HAP-1 (cell line): ENCODE results near the gene GRK3.
"Not testable (repeated sequence)": the region's sequence is repeated elsewhere in the genome, so short reads cannot be mapped to it uniquely, and the experiment has no call there.

Experiments
- DNase-seq, 2 experiments: peaks; one replicate each; pipeline ENCODE4 v3.0.0-alpha.2; 2016 to 2020; ENCODE audit warnings: low spot score in 2 of 2
- H3K27me3 ChIP-seq: fragments of 250-450 bp; sonication (Bioruptor Pico); 2 replicates; pipeline ENCODE4 v1.5.1; 2020; ENCODE audit warnings: low read depth, mild to moderate bottlenecking, moderate library complexity
- H3K36me3 ChIP-seq: fragments of 250-450 bp; sonication (Bioruptor Pico); replicated peaks from 2 replicates; pipeline ENCODE4 v1.5.1; 2020; ENCODE audit warnings: mild to moderate bottlenecking
- H3K4me1 ChIP-seq: fragments of 250-450 bp; sonication (Bioruptor Pico); 2 replicates; pipeline ENCODE4 v1.5.1; 2020; ENCODE audit warnings: mild to moderate bottlenecking
- H3K4me3 ChIP-seq: fragments of 250-450 bp; sonication (Bioruptor Pico); 2 replicates; pipeline ENCODE4 v1.5.1; 2020; ENCODE audit warnings: mild to moderate bottlenecking, moderate library complexity
- H3K9me3 ChIP-seq: fragments of 250-450 bp; sonication (Bioruptor Pico); 2 replicates; pipeline ENCODE4 v1.5.1; 2020; ENCODE audit warnings: mild to moderate bottlenecking, moderate library complexity
- in situ Hi-C: fragments of 300-500 bp; cut with MboI; formaldehyde crosslinking; loops from 3 replicates; pipeline ENCODE4 v1.14.3; 2020; ENCODE audit warnings: low sequenced_read_pairs, inconsistent platforms, mixed read lengths

GRK3 gene

GRCh38 chr22:25701056-25701780 lies 136.7 kb downstream of the GRK3 start:
- in situ Hi-C loops: loop anchor here (10.0 kb wide), 1 partner anchor 236 kb away; no protein-coding TSS in a partner anchor
- no peaks in the 10 kb centered on the region for H3K4me1 ChIP-seq
- H3K36me3 ChIP-seq: no peaks in the 10 kb centered on the region
- H3K9me3 ChIP-seq: no peaks in the 10 kb centered on the region
- no peak for DNase-seq
- no peaks in the 10 kb centered on the region for H3K27me3 ChIP-seq
- no peak overlapping the region for H3K4me3 ChIP-seq

- Histone ChIP-seq H3K36me3 (no peaks in the 10 kb centered on the region), H3K4me1 (no peaks in the 10 kb centered on the region), H3K4me3 (no peak overlapping the region), H3K9me3 (no peaks in the 10 kb centered on the region), H3K27me3 (no peaks in the 10 kb centered on the region)
- in situ Hi-C loops: loop anchor here (10.0 kb wide), 1 partner anchor 237 kb away; no protein-coding TSS in a partner anchor
- DNase-seq: peak in 1 of 2 experiments; percentile 18
These were observed 137.6 kb downstream of the GRK3 start for GRCh38 chr22:25702040-25702439.

GRCh38 chr22:25702571-25703167 lies 138.2 kb downstream of the GRK3 start:
- Histone ChIP-seq H3K9me3 (no peaks in the 10 kb centered on the region), H3K4me1 (no peaks in the 10 kb centered on the region), H3K36me3 (no peaks in the 10 kb centered on the region), H3K27me3 (no peaks in the 10 kb centered on the region), H3K4me3 (no peak overlapping the region)
- no peak for DNase-seq
- in situ Hi-C loops: loop anchor here (10.0 kb wide), 1 partner anchor 238 kb away; no protein-coding TSS in a partner anchor

GRCh38 chr22:25704701-25705100 lies 140.2 kb downstream of the GRK3 start:
- H3K27me3 ChIP-seq: no peaks in the 10 kb centered on the region
- H3K9me3 ChIP-seq: no peaks in the 10 kb centered on the region
- in situ Hi-C loops: loop anchor here (10.0 kb wide), 1 partner anchor 240 kb away; no protein-coding TSS in a partner anchor
- H3K4me3 ChIP-seq: no peak overlapping the region
- no peaks in the 10 kb centered on the region for H3K36me3 ChIP-seq
- no peak for DNase-seq
- no peaks in the 10 kb centered on the region for H3K4me1 ChIP-seq

GRCh38 chr22:25706197-25706596 lies 141.7 kb downstream of the GRK3 start:
- Histone ChIP-seq H3K9me3 (no peaks in the 10 kb centered on the region), H3K27me3 (no peaks in the 10 kb centered on the region), H3K36me3 (no peaks in the 10 kb centered on the region), H3K4me1 (no peaks in the 10 kb centered on the region), H3K4me3 (no peak overlapping the region)
- no peak for DNase-seq
- in situ Hi-C loops: loop anchor here (10.0 kb wide), 1 partner anchor 241 kb away; no protein-coding TSS in a partner anchor

- H3K9me3 ChIP-seq, H3K4me1 ChIP-seq, H3K27me3 ChIP-seq, H3K36me3 ChIP-seq, DNase-seq, H3K4me3 ChIP-seq: not testable (repeated sequence)
- in situ Hi-C loops: loop anchor here (10.0 kb wide), 1 partner anchor 244 kb away; no protein-coding TSS in a partner anchor
These were observed 144.0 kb downstream of the GRK3 start for GRCh38 chr22:25708430-25708829.

- in situ Hi-C loops: loop anchor here (10.0 kb wide), 1 partner anchor 245 kb away; no protein-coding TSS in a partner anchor
These were observed 145.3 kb downstream of the GRK3 start for GRCh38 chr22:25709758-25710157.

GRCh38 chr22:25710501-25710900 lies 146.0 kb downstream of the GRK3 start:
- in situ Hi-C loops: no loop called here
- no peaks in the 10 kb centered on the region for H3K4me1 ChIP-seq
- H3K27me3 ChIP-seq: no peaks in the 10 kb centered on the region
- DNase-seq: no peak
- no peak overlapping the region for H3K4me3 ChIP-seq
- no peaks in the 10 kb centered on the region for H3K36me3 ChIP-seq
- no peaks in the 10 kb centered on the region for H3K9me3 ChIP-seq

More at GRCh38 chr22:25709758-25710157, 145.3 kb downstream of the GRK3 start:
- Histone ChIP-seq H3K4me1 (no peaks in the 10 kb centered on the region), H3K27me3 (no peaks in the 10 kb centered on the region), H3K9me3 (no peaks in the 10 kb centered on the region), H3K4me3 (no peak overlapping the region), H3K36me3 (no peaks in the 10 kb centered on the region)
- no peak for DNase-seq

- Histone ChIP-seq H3K27me3 (no peaks in the 10 kb centered on the region), H3K4me1 (no peaks in the 10 kb centered on the region), H3K9me3 (no peaks in the 10 kb centered on the region), H3K4me3 (no peak overlapping the region), H3K36me3 (no peaks in the 10 kb centered on the region)
- no peak for DNase-seq
- in situ Hi-C loops: no loop called here
These were observed 147.0 kb downstream of the GRK3 start for GRCh38 chr22:25711491-25711890.

GRCh38 chr22:25712661-25713400 lies 148.4 kb downstream of the GRK3 start:
- DNase-seq: no peak
- no peak overlapping the region for H3K4me3 ChIP-seq
- no peaks in the 10 kb centered on the region for H3K9me3 ChIP-seq
- H3K4me1 ChIP-seq: no peaks in the 10 kb centered on the region
- no peaks in the 10 kb centered on the region for H3K27me3 ChIP-seq
- H3K36me3 ChIP-seq: no peaks in the 10 kb centered on the region
- in situ Hi-C loops: no loop called here

GRCh38 chr22:25714070-25714469 lies 149.6 kb downstream of the GRK3 start:
- no peaks in the 10 kb centered on the region for H3K9me3 ChIP-seq
- no peaks in the 10 kb centered on the region for H3K4me1 ChIP-seq
- in situ Hi-C loops: no loop called here
- H3K4me3 ChIP-seq: no peak overlapping the region
- no peaks in the 10 kb centered on the region for H3K36me3 ChIP-seq
- H3K27me3 ChIP-seq: no peaks in the 10 kb centered on the region
- no peak for DNase-seq

GRCh38 chr22:25714739-25715138 lies 150.3 kb downstream of the GRK3 start:
- H3K9me3 ChIP-seq: no peaks in the 10 kb centered on the region
- in situ Hi-C loops: no loop called here
- H3K27me3 ChIP-seq: no peaks in the 10 kb centered on the region
- DNase-seq: no peak
- H3K4me1 ChIP-seq: no peaks in the 10 kb centered on the region
- H3K36me3 ChIP-seq: no peaks in the 10 kb centered on the region
- no peak overlapping the region for H3K4me3 ChIP-seq

- H3K4me3 ChIP-seq: no peak overlapping the region
- no peak for DNase-seq
- H3K4me1 ChIP-seq: no peaks in the 10 kb centered on the region
- no peaks in the 10 kb centered on the region for H3K36me3 ChIP-seq
- in situ Hi-C loops: no loop called here
- no peaks in the 10 kb centered on the region for H3K27me3 ChIP-seq
- no peaks in the 10 kb centered on the region for H3K9me3 ChIP-seq
These were observed 152.2 kb downstream of the GRK3 start for GRCh38 chr22:25716637-25717036.
